VCaP (cell line): ENCODE measurements around the gene CDH4.

Source experiments
- H3K27ac ChIP-seq: fragments of 450-650 bp; 2 replicates; pipeline ENCODE4 v1.5.1; 2017
- CTCF ChIP-seq: fragments of 450-650 bp; conservative IDR thresholded peaks from 2 replicates; pipeline ENCODE4 v1.5.1; 2017; ENCODE audit warnings: mild to moderate bottlenecking, moderate library complexity

Gene CDH4

GRCh38 chr20:61555566-61555965 is 303.5 kb downstream of the CDH4 start:
- no peak overlapping the region for H3K27ac ChIP-seq
- TF ChIP-seq CTCF, result no peak

- no peak overlapping the region for H3K27ac ChIP-seq
Observed at GRCh38 chr20:61556111-61556510, 304.1 kb downstream of the CDH4 start.

GRCh38 chr20:61556673-61557072 is 304.6 kb downstream of the CDH4 start:
- no peak for TF ChIP-seq CTCF
- no peak overlapping the region for H3K27ac ChIP-seq

More at GRCh38 chr20:61556111-61556510, 304.1 kb downstream of the CDH4 start:
- TF ChIP-seq CTCF, result no peak

GRCh38 chr20:61557621-61558020 is 305.6 kb downstream of the CDH4 start:
- no peak for TF ChIP-seq CTCF
- H3K27ac ChIP-seq, result no peak overlapping the region

- H3K27ac ChIP-seq, result no peak overlapping the region
- no peak for TF ChIP-seq CTCF
Observed at GRCh38 chr20:61558726-61559125, 306.7 kb downstream of the CDH4 start.

- TF ChIP-seq CTCF, result no peak
- no peak overlapping the region for H3K27ac ChIP-seq
Observed at GRCh38 chr20:61559706-61560315, 307.8 kb downstream of the CDH4 start.

- TF ChIP-seq CTCF, result peak; percentile 88
- no peak overlapping the region for H3K27ac ChIP-seq
Observed at GRCh38 chr20:61560361-61560853, 308.3 kb downstream of the CDH4 start.
